Neural cell (in vitro differentiated cells): ENCODE results near the gene ABCA1. TPM values are rescaled to one million over a fixed set of nuclear protein-coding genes. Genes with fewer than 3 reads are reported as not detected.

Source experiments
- H2AFZ ChIP-seq: fragments of 200-600, 300-800 bp; sonication (generic), shearing (Covaris generic); 2 replicates; pipeline ENCODE4 v1.6.0; 2014; ENCODE audit warnings: low read depth, mild to moderate bottlenecking, antibody characterized with exemption, low read length, moderate library complexity
- H3F3A ChIP-seq: fragments of 200-600 bp; shearing (Covaris generic); 2 replicates; pipeline ENCODE4 v1.6.1; 2016; ENCODE audit warnings: mild to moderate bottlenecking, moderate library complexity, mixed read lengths, antibody characterized with exemption, low read length; ENCODE audit not compliant: insufficient read depth, poor library complexity, severe bottlenecking
- H3K27ac ChIP-seq: fragments of 200-600, 300-800 bp; sonication (generic), shearing (Covaris generic); 2 replicates; pipeline ENCODE4 v1.5.1; 2014; ENCODE audit warnings: mild to moderate bottlenecking, low read length, moderate library complexity
- H3K27me3 ChIP-seq: fragments of 300-800, 200-600 bp; sonication (generic), shearing (Covaris generic); 2 replicates; pipeline ENCODE4 v1.6.0; 2014; ENCODE audit warnings: mild to moderate bottlenecking, low read depth, low read length, moderate library complexity; ENCODE audit not compliant: insufficient read depth
- H3K36me3 ChIP-seq: fragments of 300-800, 200-600 bp; sonication (generic), shearing (Covaris generic); 2 replicates; pipeline ENCODE4 v1.5.1; 2014; ENCODE audit warnings: mild to moderate bottlenecking, antibody characterized with exemption, low read length, moderate library complexity; ENCODE audit not compliant: insufficient read depth
- H3K4me2 ChIP-seq: fragments of 300-800, 200-600 bp; sonication (generic), shearing (Covaris generic); 2 replicates; pipeline ENCODE4 v1.6.0; 2014; ENCODE audit warnings: mild to moderate bottlenecking, low read length
- H3K4me3 ChIP-seq: fragments of 300-800, 200-600 bp; sonication (generic), shearing (Covaris generic); 2 replicates; pipeline ENCODE4 v1.5.1; 2014; ENCODE audit warnings: mild to moderate bottlenecking, low read length, moderate library complexity
- H3K79me2 ChIP-seq: fragments of 200-600 bp; shearing (Covaris generic); replicated peaks from 2 replicates; pipeline ENCODE4 v1.6.0; 2014; ENCODE audit warnings: mild to moderate bottlenecking, low read length, moderate library complexity; ENCODE audit not compliant: insufficient read depth
- H3K9ac ChIP-seq: fragments of 300-800, 200-600 bp; sonication (generic), shearing (Covaris generic); 2 replicates; pipeline ENCODE4 v1.6.1; 2016; ENCODE audit warnings: mild to moderate bottlenecking, low read length, mixed read lengths
- H3K9me2 ChIP-seq: fragments of 200-600 bp; shearing (Covaris generic); 2 replicates; pipeline ENCODE4 v1.6.1; 2016; ENCODE audit warnings: mild to moderate bottlenecking, low read length, mixed read lengths; ENCODE audit not compliant: insufficient read depth
- H3K9me3 ChIP-seq: fragments of 200-600, 300-800 bp; sonication (generic), shearing (Covaris generic); 2 replicates; pipeline ENCODE4 v1.6.1; 2016; ENCODE audit warnings: mild to moderate bottlenecking, mixed run types, low read length, moderate library complexity, mixed read lengths
- H4K20me1 ChIP-seq: fragments of 200-600 bp; shearing (Covaris generic); 2 replicates; pipeline ENCODE4 v1.6.1; 2016; ENCODE audit warnings: mild to moderate bottlenecking, mixed run types; ENCODE audit not compliant: insufficient read depth
- CTCF ChIP-seq: fragments of 450-650 bp; IDR thresholded peaks from 2 replicates; pipeline ENCODE4 v1.5.1; 2014; ENCODE audit warnings: antibody characterized with exemption, mild to moderate bottlenecking, moderate library complexity; ENCODE audit not compliant: poor library complexity, severe bottlenecking
- EP300 ChIP-seq: fragments of 450-650 bp; conservative IDR thresholded peaks from 2 replicates; pipeline ENCODE4 v1.6.1; 2014; ENCODE audit warnings: antibody characterized with exemption, mild to moderate bottlenecking, moderate library complexity; ENCODE audit not compliant: poor library complexity, severe bottlenecking
- EZH2 ChIP-seq: fragments of 200-600, 300-800 bp; shearing (Covaris generic), sonication (generic); IDR thresholded peaks from 2 replicates; pipeline ENCODE4 v1.6.1; 2014; ENCODE audit warnings: antibody characterized with exemption, low read length, borderline replicate concordance, mild to moderate bottlenecking; ENCODE audit not compliant: insufficient read depth, poor library complexity, severe bottlenecking
- MXI1 ChIP-seq: fragments of 450-650 bp; conservative IDR thresholded peaks from 2 replicates; pipeline ENCODE4 v1.6.1; 2014; ENCODE audit warnings: antibody characterized with exemption, mild to moderate bottlenecking; ENCODE audit not compliant: poor library complexity, severe bottlenecking
- POLR2AphosphoS5 ChIP-seq: IDR thresholded peaks from 2 replicates; pipeline ENCODE4 v1.6.1; 2012
- RAD21 ChIP-seq: fragments of 450-650 bp; conservative IDR thresholded peaks from 2 replicates; pipeline ENCODE4 v1.6.1; 2014; ENCODE audit warnings: antibody characterized with exemption, mild to moderate bottlenecking, moderate library complexity
- REST ChIP-seq: IDR thresholded peaks from 2 replicates; pipeline ENCODE4 v1.6.1; 2012; ENCODE audit warnings: borderline replicate concordance
- SMC3 ChIP-seq: fragments of 450-650 bp; conservative IDR thresholded peaks from 2 replicates; pipeline ENCODE4 v1.6.1; 2014; ENCODE audit warnings: antibody characterized with exemption, mild to moderate bottlenecking, moderate library complexity; ENCODE audit not compliant: poor library complexity
- TAF1 ChIP-seq: IDR thresholded peaks from 2 replicates; pipeline ENCODE4 v1.6.1; 2012; ENCODE audit warnings: low read depth
- polyA plus RNA-seq: library from polyadenylated mRNA; depleted of rRNA; stranded (reverse); fragments of >200 nt; gene quantifications from 2 replicates; pipeline ENCODE4 v1.2.3, GENCODE V29; 2014

ABCA1 gene
- polyA plus RNA-seq, 1 donor from 2014 or later, result 5.2 TPM

GRCh38 chr9:104907278-104907951 lies 20.5 kb downstream of the ABCA1 start:
- Histone ChIP-seq H2AFZ (no peak overlapping the region), H3K9me3 (no peaks in the 10 kb centered on the region), H3F3A (no peaks in the 10 kb centered on the region), H3K79me2 (peaks cover 28% of the 10 kb centered on the region), H3K9ac (no peak overlapping the region), H3K9me2 (no peaks in the 10 kb centered on the region), H3K36me3 (no peaks in the 10 kb centered on the region), H3K27me3 (no peaks in the 10 kb centered on the region), H3K4me2 (no peak overlapping the region), H4K20me1 (no peaks in the 10 kb centered on the region), H3K4me3 (no peak overlapping the region), H3K27ac (no peak overlapping the region)
- TF ChIP-seq TAF1 (no peak), POLR2AphosphoS5 (no peak), REST (no peak), SMC3 (no peak), EP300 (no peak), CTCF (no peak), MXI1 (no peak), RAD21 (no peak), EZH2 (no peak)

- Histone ChIP-seq H4K20me1 (no peaks in the 10 kb centered on the region), H2AFZ (no peak overlapping the region), H3K36me3 (no peaks in the 10 kb centered on the region), H3K27ac (no peak overlapping the region), H3K79me2 (peaks cover 21% of the 10 kb centered on the region), H3K9me2 (no peaks in the 10 kb centered on the region), H3K9ac (no peak overlapping the region), H3K9me3 (no peaks in the 10 kb centered on the region), H3K4me2 (no peak overlapping the region), H3K27me3 (no peaks in the 10 kb centered on the region), H3K4me3 (no peak overlapping the region), H3F3A (no peaks in the 10 kb centered on the region)
- TF ChIP-seq MXI1 (no peak), POLR2AphosphoS5 (no peak), RAD21 (no peak), SMC3 (no peak), EZH2 (no peak), REST (no peak), EP300 (no peak), TAF1 (no peak), CTCF (no peak)
Measured at GRCh38 chr9:104906441-104907277, 21.3 kb downstream of the ABCA1 start.
